Smooth muscle cell (in vitro differentiated cells): Measurements from ENCODE around the gene PLCB4. TPM values are rescaled to one million over a fixed set of nuclear protein-coding genes. Genes with fewer than 3 reads are reported as not detected.

Experiments
- DNase-seq: peaks from one replicate; lab custom pipeline; 2025; ENCODE audit not compliant: unreplicated experiment; lab: John Stamatoyannopoulos, UW
- H2AFZ ChIP-seq: fragments of 200-600 bp; sonication (generic); 2 replicates; pipeline ENCODE4 v1.6.0; 2016; ENCODE audit warnings: antibody characterized with exemption, low read depth, mild to moderate bottlenecking
- H3F3A ChIP-seq: fragments of 200-600 bp; sonication (generic); 2 replicates; pipeline ENCODE4 v1.6.0; 2017; ENCODE audit warnings: antibody characterized with exemption, low read depth
- H3K27ac ChIP-seq: fragments of 200-600 bp; sonication (generic); 2 replicates; pipeline ENCODE4 v1.5.1; 2016; ENCODE audit warnings: low read depth, mild to moderate bottlenecking
- H3K27me3 ChIP-seq: fragments of 200-600 bp; sonication (generic); 2 replicates; pipeline ENCODE4 v1.6.1; 2016; ENCODE audit warnings: low read depth, mild to moderate bottlenecking
- H3K36me3 ChIP-seq: fragments of 200-600 bp; sonication (generic); 2 replicates; pipeline ENCODE4 v1.5.1; 2016; ENCODE audit warnings: low read depth
- H3K4me1 ChIP-seq: fragments of 200-600 bp; sonication (generic); 2 replicates; pipeline ENCODE4 v1.5.1; 2016; ENCODE audit warnings: low read depth
- H3K4me2 ChIP-seq: fragments of 200-600 bp; sonication (generic); 2 replicates; pipeline ENCODE4 v1.6.0; 2016; ENCODE audit warnings: mild to moderate bottlenecking
- H3K4me3 ChIP-seq: fragments of 200-600 bp; sonication (generic); 2 replicates; pipeline ENCODE4 v1.5.1; 2016; ENCODE audit warnings: mild to moderate bottlenecking
- H3K79me2 ChIP-seq: fragments of 200-600 bp; sonication (generic); 2 replicates; pipeline ENCODE4 v1.6.0; 2016; ENCODE audit warnings: low read depth, mild to moderate bottlenecking
- H3K9ac ChIP-seq: fragments of 200-600 bp; sonication (generic); 2 replicates; pipeline ENCODE4 v1.6.0; 2016; ENCODE audit warnings: low read depth
- H3K9me3 ChIP-seq: fragments of 200-600 bp; sonication (generic); replicated peaks from 2 replicates; pipeline ENCODE4 v1.5.1; 2016; ENCODE audit warnings: low read depth
- H4K20me1 ChIP-seq: fragments of 200-600 bp; sonication (generic); 2 replicates; pipeline ENCODE4 v1.6.0; 2016; ENCODE audit warnings: low read depth
- WGBS: methylation state at CpG from one replicate; pipeline ENCODE4 v1.1.7; 2016; ENCODE audit warnings: low lambda C conversion rate; 5-methylcytosine and 5-hydroxymethylcytosine counted together
- polyA plus RNA-seq: library from polyadenylated mRNA; unstranded; fragments of >200 nt; fragmentation: Nextera tagmentation; extraction: Ambion mirVana; gene quantifications from 2 replicates; pipeline ENCODE4 v1.2.1, GENCODE V29; 2016
- total RNA-seq: library from RNA; depleted of rRNA; stranded (reverse); fragments of >200 nt; gene quantifications from 2 replicates; pipeline ENCODE4 v1.2.3, GENCODE V29; 2014
- TF ChIP-seq, protein P1 (sequence below): fragments of 200-600 bp; sonication (generic); IDR thresholded peaks from 2 replicates; pipeline ENCODE4 v1.5.1; 2017; ENCODE audit warnings: borderline replicate concordance, mild to moderate bottlenecking, antibody characterized with exemption; ENCODE audit not compliant: insufficient read depth, poor library complexity, severe bottlenecking

PLCB4 gene
- total and polyA plus RNA-seq, 2 experiments from 2014 or later, result 3.0 to 5.3 TPM

GRCh38 chr20:9487231-9487630, 418.3 kb downstream of the PLCB4 start:
- Histone ChIP-seq H3K9me3 (no peaks in the 10 kb centered on the region), H3K27ac (no peak overlapping the region), H3K36me3 (no peaks in the 10 kb centered on the region), H3K79me2 (no peaks in the 10 kb centered on the region), H4K20me1 (no peaks in the 10 kb centered on the region), H3K4me3 (no peak overlapping the region), H3K27me3 (peaks cover 34% of the 10 kb centered on the region), H3K4me2 (no peak overlapping the region), H3F3A (no peaks in the 10 kb centered on the region), H3K4me1 (no peaks in the 10 kb centered on the region), H3K9ac (no peak overlapping the region), H2AFZ (no peak overlapping the region)
- no peak for DNase-seq
- TF ChIP-seq, protein P1, sequence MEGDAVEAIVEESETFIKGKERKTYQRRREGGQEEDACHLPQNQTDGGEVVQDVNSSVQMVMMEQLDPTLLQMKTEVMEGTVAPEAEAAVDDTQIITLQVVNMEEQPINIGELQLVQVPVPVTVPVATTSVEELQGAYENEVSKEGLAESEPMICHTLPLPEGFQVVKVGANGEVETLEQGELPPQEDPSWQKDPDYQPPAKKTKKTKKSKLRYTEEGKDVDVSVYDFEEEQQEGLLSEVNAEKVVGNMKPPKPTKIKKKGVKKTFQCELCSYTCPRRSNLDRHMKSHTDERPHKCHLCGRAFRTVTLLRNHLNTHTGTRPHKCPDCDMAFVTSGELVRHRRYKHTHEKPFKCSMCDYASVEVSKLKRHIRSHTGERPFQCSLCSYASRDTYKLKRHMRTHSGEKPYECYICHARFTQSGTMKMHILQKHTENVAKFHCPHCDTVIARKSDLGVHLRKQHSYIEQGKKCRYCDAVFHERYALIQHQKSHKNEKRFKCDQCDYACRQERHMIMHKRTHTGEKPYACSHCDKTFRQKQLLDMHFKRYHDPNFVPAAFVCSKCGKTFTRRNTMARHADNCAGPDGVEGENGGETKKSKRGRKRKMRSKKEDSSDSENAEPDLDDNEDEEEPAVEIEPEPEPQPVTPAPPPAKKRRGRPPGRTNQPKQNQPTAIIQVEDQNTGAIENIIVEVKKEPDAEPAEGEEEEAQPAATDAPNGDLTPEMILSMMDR, result no peak
- WGBS, result 83% methylated on average over 4 of the region's 4 CpGs

- Histone ChIP-seq H3K4me2 (no peak overlapping the region), H3K27me3 (peaks cover 26% of the 10 kb centered on the region), H3K36me3 (no peaks in the 10 kb centered on the region), H3K9ac (no peak overlapping the region), H3K27ac (no peak overlapping the region), H3K79me2 (no peaks in the 10 kb centered on the region), H3K4me3 (no peak overlapping the region), H2AFZ (no peak overlapping the region), H3K4me1 (no peaks in the 10 kb centered on the region), H3K9me3 (no peaks in the 10 kb centered on the region), H3F3A (no peaks in the 10 kb centered on the region), H4K20me1 (no peaks in the 10 kb centered on the region)
- WGBS, result 79% methylated on average over 2 of the region's 2 CpGs
- TF ChIP-seq, protein P1, result no peak
- no peak for DNase-seq
These were observed 419.2 kb downstream of the PLCB4 start for GRCh38 chr20:9488063-9488462.

DNA sequence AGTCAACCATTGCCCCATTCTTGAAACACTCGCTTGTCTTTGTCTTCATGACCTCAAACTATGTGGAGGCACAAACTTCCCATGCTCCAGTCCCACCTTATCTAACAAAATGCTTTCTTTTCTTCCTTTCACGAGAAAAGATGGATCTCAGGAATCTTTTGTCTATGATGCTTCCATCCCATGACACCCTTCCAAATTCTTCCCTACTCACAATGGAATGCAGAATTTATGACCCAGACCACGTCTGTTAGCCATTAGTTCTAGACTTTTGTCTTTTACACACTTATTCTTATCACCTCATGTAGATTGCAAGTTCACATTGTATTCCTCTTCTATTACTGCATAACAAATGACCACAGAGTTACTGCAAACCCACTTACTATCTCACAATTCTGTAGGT, 421.3 kb downstream of the PLCB4 start:
- no peaks in the 10 kb centered on the region for H3K4me1 ChIP-seq
- H3F3A ChIP-seq, result no peaks in the 10 kb centered on the region
- TF ChIP-seq, protein P1, result no peak
- no peak for DNase-seq
- peaks cover 17% of the 10 kb centered on the region for H3K27me3 ChIP-seq
- H3K9ac ChIP-seq, result no peak overlapping the region
- no peaks in the 10 kb centered on the region for H3K36me3 ChIP-seq
- no peak overlapping the region for H3K27ac ChIP-seq
- no peaks in the 10 kb centered on the region for H4K20me1 ChIP-seq
- WGBS, result 71% methylated on average over 3 of the region's 3 CpGs
- H3K79me2 ChIP-seq, result no peaks in the 10 kb centered on the region
- H3K4me3 ChIP-seq, result no peak overlapping the region
- H3K4me2 ChIP-seq, result no peak overlapping the region
- no peaks in the 10 kb centered on the region for H3K9me3 ChIP-seq
- no peak overlapping the region for H2AFZ ChIP-seq

GRCh38 chr20:9490631-9491030, 421.7 kb downstream of the PLCB4 start:
- H3K27me3 ChIP-seq, result peaks cover 17% of the 10 kb centered on the region
- H3K4me1 ChIP-seq, result no peaks in the 10 kb centered on the region
- H3K9ac ChIP-seq, result no peak overlapping the region
- no peaks in the 10 kb centered on the region for H3F3A ChIP-seq
- H3K4me3 ChIP-seq, result no peak overlapping the region
- H2AFZ ChIP-seq, result no peak overlapping the region
- no peak overlapping the region for H3K4me2 ChIP-seq
- no peaks in the 10 kb centered on the region for H3K36me3 ChIP-seq
- no peaks in the 10 kb centered on the region for H3K9me3 ChIP-seq
- DNase-seq, result no peak
- no peaks in the 10 kb centered on the region for H3K79me2 ChIP-seq
- TF ChIP-seq, protein P1, result no peak
- 93% methylated on average over 3 of the region's 3 CpGs for WGBS
- no peaks in the 10 kb centered on the region for H4K20me1 ChIP-seq
- no peak overlapping the region for H3K27ac ChIP-seq
